Liver (tissue), 9 donors: ENCODE data around the gene ASB2. TPM values are rescaled to one million over a fixed set of nuclear protein-coding genes. Genes with fewer than 3 reads are reported as not detected.

Source experiments
- DNase-seq: peaks from one replicate; pipeline ENCODE4 v3.0.0-alpha.2; 2017; ENCODE audit warnings: low spot score
- H3K27ac ChIP-seq, 2 donors: one replicate each; pipeline ENCODE4 v1.7.0; 2013; ENCODE audit warnings: inconsistent platforms in 2 of 2, low read length in 2 of 2, control low read depth in 1 of 2, low read depth in 1 of 2, mild to moderate bottlenecking in 1 of 2
- H3K27me3 ChIP-seq, 4 donors: one replicate each; pipeline versions ENCODE4 v1.6.1 to v1.7.0; 2013; ENCODE audit warnings: low read length in 3 of 4, inconsistent platforms in 1 of 4, mild to moderate bottlenecking in 1 of 4, moderate library complexity in 1 of 4; ENCODE audit not compliant: control insufficient read depth in 4 of 4, insufficient read depth in 4 of 4
- H3K36me3 ChIP-seq, 4 donors: one replicate each; pipeline versions ENCODE4 v1.6.1 to v1.7.0; 2013; ENCODE audit warnings: low read length in 3 of 4, mild to moderate bottlenecking in 3 of 4, low read depth in 1 of 4, moderate library complexity in 1 of 4; ENCODE audit not compliant: control insufficient read depth in 4 of 4, insufficient read depth in 3 of 4
- H3K4me1 ChIP-seq, 4 donors: one replicate each; pipeline versions ENCODE4 v1.6.1 to v1.7.0; 2013; ENCODE audit warnings: low read length in 3 of 4, mild to moderate bottlenecking in 3 of 4, moderate library complexity in 1 of 4; ENCODE audit not compliant: control insufficient read depth in 4 of 4, insufficient read depth in 4 of 4
- H3K4me3 ChIP-seq, 3 donors: one replicate each; pipeline versions ENCODE4 v1.6.1 to v1.7.0; 2013; ENCODE audit warnings: low read length in 3 of 3, control low read depth in 1 of 3, low read depth in 1 of 3, mild to moderate bottlenecking in 1 of 3
- H3K9ac ChIP-seq, 2 donors: one replicate each; pipeline ENCODE4 v1.7.0; 2013; ENCODE audit warnings: low read length in 2 of 2, mild to moderate bottlenecking in 2 of 2, moderate library complexity in 2 of 2, control low read depth in 1 of 2, low read depth in 1 of 2
- H3K9me3 ChIP-seq, 4 donors: one replicate each; pipeline versions ENCODE4 v1.6.1 to v1.7.0; 2013; ENCODE audit warnings: low read length in 3 of 4; ENCODE audit not compliant: control insufficient read depth in 4 of 4
- CTCF ChIP-seq: fragments of 150-350 bp; IDR thresholded peaks from 2 replicates; pipeline ENCODE4 v1.5.1; 2017; ENCODE audit warnings: improper control_type of control experiment, low read depth, low read length; ENCODE audit not compliant: missing input control
- EGR1 ChIP-seq, 2 donors: IDR thresholded peaks; 2 replicates each; pipeline ENCODE4 v1.6.1; 2016 to 2018; ENCODE audit warnings: antibody characterized with exemption in 2 of 2, low read depth in 2 of 2
- FOXA1 ChIP-seq: IDR thresholded peaks from 2 replicates; pipeline ENCODE4 v1.6.1; 2016; ENCODE audit warnings: antibody characterized with exemption
- FOXA2 ChIP-seq: IDR thresholded peaks from 2 replicates; pipeline ENCODE4 v1.6.1; 2016; ENCODE audit warnings: antibody characterized with exemption
- GABPA ChIP-seq, 2 donors: IDR thresholded peaks in 1 of 2; conservative IDR thresholded peaks in 1 of 2; 2 replicates each; pipeline ENCODE4 v1.6.1; 2016; ENCODE audit warnings: antibody characterized with exemption in 2 of 2, mild to moderate bottlenecking in 1 of 2, moderate library complexity in 1 of 2
- HNF4A ChIP-seq, 2 donors: conservative IDR thresholded peaks; 2 replicates each; pipeline ENCODE4 v1.6.1; 2016; ENCODE audit warnings: antibody characterized with exemption in 2 of 2, mild to moderate bottlenecking in 2 of 2
- HNF4G ChIP-seq: IDR thresholded peaks from 2 replicates; pipeline ENCODE4 v1.6.1; 2016; ENCODE audit warnings: antibody characterized with exemption
- JUND ChIP-seq, 2 donors: IDR thresholded peaks; 2 replicates each; pipeline ENCODE4 v1.6.1; 2016; ENCODE audit warnings: antibody characterized with exemption in 2 of 2
- MAX ChIP-seq: IDR thresholded peaks from 2 replicates; pipeline ENCODE4 v1.6.1; 2016; ENCODE audit warnings: antibody characterized with exemption
- RAD21 ChIP-seq, 2 donors: IDR thresholded peaks; 2 replicates each; pipeline ENCODE4 v1.6.1; 2016; ENCODE audit warnings: antibody characterized with exemption in 2 of 2, mild to moderate bottlenecking in 2 of 2
- REST ChIP-seq: IDR thresholded peaks from 2 replicates; pipeline ENCODE4 v1.6.1; 2016; ENCODE audit warnings: antibody characterized with exemption, mild to moderate bottlenecking
- SP1 ChIP-seq: IDR thresholded peaks from 2 replicates; pipeline ENCODE4 v1.6.1; 2018; ENCODE audit warnings: antibody characterized with exemption, mild to moderate bottlenecking
- TAF1 ChIP-seq: conservative IDR thresholded peaks from 2 replicates; pipeline ENCODE4 v1.6.1; 2016; ENCODE audit warnings: antibody characterized with exemption, mild to moderate bottlenecking
- YY1 ChIP-seq: IDR thresholded peaks from 2 replicates; pipeline ENCODE4 v1.6.1; 2016; ENCODE audit warnings: antibody characterized with exemption, mild to moderate bottlenecking
- WGBS: extraction: QIAGEN DNeasy Blood & Tissue Kit; methylation state at CpG from one replicate; pipeline ENCODE4 v1.1.7; 2013; 5-methylcytosine and 5-hydroxymethylcytosine counted together
- polyA plus RNA-seq, 2 donors: library from polyadenylated mRNA; stranded (reverse) in 1 of 2; unstranded in 1 of 2; fragments of 200-250 nt in 1 of 2; fragments of >200 nt in 1 of 2; fragmentation: Nextera tagmentation in 1 of 2; extraction: Ambion mirVana in 1 of 2; gene quantifications; one replicate each; pipeline versions ENCODE4 v1.2.1 to v1.2.3, GENCODE V29; 2013 to 2015
- total RNA-seq, 2 donors: library from RNA; depleted of rRNA; stranded (reverse); fragments of >200 nt; gene quantifications; one replicate each; pipeline ENCODE4 v1.2.3, GENCODE V29; 2014
- TF ChIP-seq, protein P1 (sequence below): IDR thresholded peaks from 2 replicates; pipeline ENCODE4 v1.6.1; 2016; ENCODE audit warnings: antibody characterized with exemption
- donor health status: healthy.
- donor health status: healthy.
- donor health status: healthy.
- donor health status: healthy.
- donor health status: healthy.

Gene ASB2
- total and polyA plus RNA-seq, 4 donors, result 0.18 to 0.56 (median 0.38) TPM

- no peaks in the 10 kb centered on the region for H3K4me1 ChIP-seq
- H3K27me3 ChIP-seq, result no peaks in the 10 kb centered on the region
- H3K36me3 ChIP-seq, result no peaks in the 10 kb centered on the region
- WGBS, result 88% methylated on average over 9 of the region's 9 CpGs
- no peak for TF ChIP-seq SP1
- TF ChIP-seq MAX, result no peak
- TF ChIP-seq FOXA2, result no peak
- no peak for TF ChIP-seq CTCF
- no peak for TF ChIP-seq RAD21 (IDR thresholded peaks at IDR 0.05)
- TF ChIP-seq, protein P1, sequence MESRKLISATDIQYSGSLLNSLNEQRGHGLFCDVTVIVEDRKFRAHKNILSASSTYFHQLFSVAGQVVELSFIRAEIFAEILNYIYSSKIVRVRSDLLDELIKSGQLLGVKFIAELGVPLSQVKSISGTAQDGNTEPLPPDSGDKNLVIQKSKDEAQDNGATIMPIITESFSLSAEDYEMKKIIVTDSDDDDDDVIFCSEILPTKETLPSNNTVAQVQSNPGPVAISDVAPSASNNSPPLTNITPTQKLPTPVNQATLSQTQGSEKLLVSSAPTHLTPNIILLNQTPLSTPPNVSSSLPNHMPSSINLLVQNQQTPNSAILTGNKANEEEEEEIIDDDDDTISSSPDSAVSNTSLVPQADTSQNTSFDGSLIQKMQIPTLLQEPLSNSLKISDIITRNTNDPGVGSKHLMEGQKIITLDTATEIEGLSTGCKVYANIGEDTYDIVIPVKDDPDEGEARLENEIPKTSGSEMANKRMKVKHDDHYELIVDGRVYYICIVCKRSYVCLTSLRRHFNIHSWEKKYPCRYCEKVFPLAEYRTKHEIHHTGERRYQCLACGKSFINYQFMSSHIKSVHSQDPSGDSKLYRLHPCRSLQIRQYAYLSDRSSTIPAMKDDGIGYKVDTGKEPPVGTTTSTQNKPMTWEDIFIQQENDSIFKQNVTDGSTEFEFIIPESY, result no peak
- no peak for TF ChIP-seq HNF4G
- TF ChIP-seq EGR1 (IDR thresholded peaks at IDR 0.05; ENCODE audit: low read depth in 2 of 2), result no peak
- TF ChIP-seq JUND (IDR thresholded peaks at IDR 0.05), result no peak
- TF ChIP-seq GABPA (IDR thresholded peaks at IDR 0.05 in 1 of 2, conservative IDR thresholded peaks at IDR 0.05 in 1 of 2), result no peak
- no peak for TF ChIP-seq TAF1
- no peak for TF ChIP-seq FOXA1
- no peak overlapping the region for H3K9ac ChIP-seq
- no peak overlapping the region for H3K27ac ChIP-seq
- DNase-seq, result no peak
- H3K4me3 ChIP-seq, result no peak overlapping the region
- H3K9me3 ChIP-seq, result no peaks in the 10 kb centered on the region
These were observed 10.6 kb upstream of the ASB2 start for GRCh38 chr14:93986955-93987354.

DNA sequence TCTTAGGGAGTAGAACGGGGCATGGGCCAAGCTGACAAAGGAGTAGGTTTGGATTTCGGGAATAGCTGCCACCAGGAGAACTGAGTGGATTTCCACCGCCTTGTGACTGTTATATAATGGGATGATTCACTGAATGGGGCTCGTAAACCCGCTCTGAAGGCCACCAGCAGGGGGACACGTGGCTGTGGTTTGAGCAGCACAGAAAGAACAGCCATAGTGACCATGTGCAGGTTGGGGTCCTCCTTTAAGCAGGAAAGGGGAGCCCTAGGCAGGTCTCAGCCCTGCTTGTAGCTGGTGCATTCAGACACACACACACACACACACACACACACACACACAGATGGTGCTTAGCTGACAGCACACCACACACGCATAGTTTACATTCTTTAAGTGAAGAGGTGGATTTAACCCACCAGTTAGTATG lies 8.6 kb upstream of the ASB2 start:
- DNase-seq, result no peak
- Histone ChIP-seq H3K9ac (no peak overlapping the region), H3K27ac (no peak overlapping the region), H3K36me3 (no peaks in the 10 kb centered on the region), H3K9me3 (no peaks in the 10 kb centered on the region), H3K4me1 (no peaks in the 10 kb centered on the region), H3K27me3 (no peaks in the 10 kb centered on the region), H3K4me3 (no peak overlapping the region)
- TF ChIP-seq YY1 (no peak), JUND (IDR thresholded peaks at IDR 0.05) (no peak), REST (no peak), FOXA1 (no peak), RAD21 (IDR thresholded peaks at IDR 0.05) (no peak), MAX (no peak), CTCF (peak; percentile 12), TAF1 (no peak), HNF4A (conservative IDR thresholded peaks at IDR 0.05) (no peak)
- 55% methylated on average over 7 of the region's 7 CpGs for WGBS
